Umbilical cord (tissue), 2 donors: Measurements from ENCODE around the gene PVALEF. TPM values are rescaled to one million over a fixed set of nuclear protein-coding genes. Genes with fewer than 3 reads are reported as not detected.

Experiments
- DNase-seq: peaks from one replicate; pipeline ENCODE4 v3.0.0-alpha.2; 2015; ENCODE audit warnings: low spot score
- total RNA-seq: library from RNA; depleted of rRNA; stranded (reverse); fragments of >200 nt; gene quantifications from one replicate; pipeline ENCODE4 v1.2.3, GENCODE V29; 2014; ENCODE audit warnings: low replicate concordance; ENCODE audit not compliant: insufficient read depth

The PVALEF gene
- not detected for total RNA-seq

DNA sequence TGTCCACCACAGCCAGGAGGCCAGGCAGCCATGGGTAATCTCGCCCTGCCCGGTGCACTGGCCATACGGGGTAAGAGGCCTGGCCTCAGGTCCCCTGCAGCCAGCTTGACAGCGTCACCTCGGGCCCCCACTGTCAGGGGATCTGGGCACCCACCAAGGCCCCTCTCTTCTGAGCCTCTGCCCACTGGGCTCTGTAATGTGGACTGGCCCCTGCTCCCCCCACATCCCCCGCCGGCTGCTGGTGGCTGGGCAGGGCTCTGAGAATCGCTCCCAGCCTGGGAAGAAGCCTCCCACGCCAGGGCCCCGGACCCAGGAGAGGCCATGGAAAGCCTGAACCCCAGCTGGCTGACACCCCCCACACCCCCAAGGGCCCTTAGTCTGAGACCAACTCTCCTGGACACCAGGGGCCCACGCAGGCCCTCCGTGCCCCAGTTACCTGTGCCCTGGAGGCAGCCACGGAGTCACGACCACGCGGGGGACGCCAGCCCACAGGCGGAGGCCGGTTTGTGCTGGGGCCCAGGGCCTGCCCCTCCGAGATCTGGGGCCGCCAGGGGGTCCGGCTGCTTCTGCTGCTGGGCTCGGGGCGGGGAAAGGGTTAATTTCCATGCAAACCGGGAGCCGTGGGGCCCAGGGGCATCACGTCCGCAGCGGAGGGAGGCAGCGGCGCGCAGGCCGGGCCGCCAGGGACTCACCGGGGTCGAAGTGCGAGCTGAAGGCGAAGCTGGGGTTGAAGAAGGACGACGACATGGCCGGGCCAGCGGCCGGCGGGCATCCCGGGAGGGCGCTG lies at the start of gene PVALEF:
Gene PVALEF, plus strand, starts transcription at position 262 of the 787 bp plus-strand sequence. CDS start 15,720 bp downstream, outside the sequence.
- DNase-seq = peak; percentile 33

- DNase-seq = peak; percentile 60
Measured at GRCh38 chr17:81115749-81116464, 49.4 kb upstream of the PVALEF start.

- no peak for DNase-seq
Measured at GRCh38 chr17:81116704-81117103, 48.6 kb upstream of the PVALEF start.

GRCh38 chr17:81117672-81118198 lies 47.6 kb upstream of the PVALEF start:
- DNase-seq = no peak

GRCh38 chr17:81118308-81119221 lies 46.7 kb upstream of the PVALEF start:
- DNase-seq = no peak

DNA sequence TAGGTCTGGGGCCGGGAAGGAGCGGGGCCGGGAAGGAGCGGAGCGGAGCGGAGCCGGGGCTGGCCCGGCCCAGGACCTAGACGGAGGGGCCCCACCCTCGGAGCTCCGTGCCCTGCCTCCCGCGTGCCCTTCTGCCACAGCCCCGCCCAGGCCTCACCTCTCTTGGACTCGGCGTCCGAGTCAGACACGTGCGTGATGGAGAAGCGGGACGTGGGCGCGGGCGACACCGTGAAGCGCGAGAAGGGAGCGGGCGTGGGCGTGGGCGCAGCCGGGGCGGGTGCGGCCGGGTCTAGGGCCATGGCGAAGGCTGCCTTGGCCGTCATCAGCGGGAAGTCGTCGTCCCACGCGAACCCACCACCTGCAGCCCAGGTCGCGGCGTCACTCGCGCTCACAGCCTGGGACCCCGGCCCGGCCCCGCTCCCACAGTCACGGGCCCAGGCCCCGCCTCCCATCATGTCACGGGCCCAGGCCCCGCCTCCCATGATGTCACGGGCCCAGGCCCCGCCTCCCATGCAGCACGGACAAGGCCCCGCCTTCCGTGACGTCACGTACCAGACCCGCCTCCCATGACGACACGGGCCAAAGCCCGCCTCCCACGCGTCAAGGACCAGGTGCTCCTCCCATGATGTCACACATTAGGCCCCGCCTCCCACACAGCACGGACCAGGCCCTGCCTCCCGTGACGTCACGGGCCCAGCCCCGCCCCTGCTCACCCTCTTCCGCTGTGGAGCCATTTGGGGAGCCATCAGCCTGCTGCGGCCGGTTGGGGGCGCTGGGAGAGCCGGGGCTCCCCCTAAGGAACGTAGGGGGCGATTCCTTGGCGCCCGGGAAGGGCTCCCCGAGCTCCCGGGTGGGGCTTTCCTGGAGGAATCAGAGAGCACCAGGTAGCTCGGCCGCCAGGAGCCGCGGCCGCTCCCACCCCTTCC lies 45.8 kb upstream of the PVALEF start:
- DNase-seq = peak; percentile 80

DNA sequence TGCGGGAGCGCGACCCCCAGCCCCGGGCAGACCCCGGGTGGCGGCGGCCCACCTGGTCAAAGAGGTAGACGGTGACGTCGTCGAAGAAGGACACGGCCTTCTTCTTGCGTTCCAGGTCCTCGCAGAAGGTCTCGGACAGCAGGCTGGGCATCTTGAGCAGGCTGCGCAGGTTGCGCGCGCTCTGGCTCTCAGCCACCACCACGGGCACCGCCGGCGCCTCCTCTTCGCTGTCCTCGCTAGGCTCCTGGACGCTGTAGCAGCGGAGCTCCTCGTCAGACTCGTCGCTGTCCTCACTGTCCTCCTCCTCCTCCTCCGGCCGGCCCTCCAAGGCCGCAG lies 45.2 kb upstream of the PVALEF start:
- no peak for DNase-seq

DNA sequence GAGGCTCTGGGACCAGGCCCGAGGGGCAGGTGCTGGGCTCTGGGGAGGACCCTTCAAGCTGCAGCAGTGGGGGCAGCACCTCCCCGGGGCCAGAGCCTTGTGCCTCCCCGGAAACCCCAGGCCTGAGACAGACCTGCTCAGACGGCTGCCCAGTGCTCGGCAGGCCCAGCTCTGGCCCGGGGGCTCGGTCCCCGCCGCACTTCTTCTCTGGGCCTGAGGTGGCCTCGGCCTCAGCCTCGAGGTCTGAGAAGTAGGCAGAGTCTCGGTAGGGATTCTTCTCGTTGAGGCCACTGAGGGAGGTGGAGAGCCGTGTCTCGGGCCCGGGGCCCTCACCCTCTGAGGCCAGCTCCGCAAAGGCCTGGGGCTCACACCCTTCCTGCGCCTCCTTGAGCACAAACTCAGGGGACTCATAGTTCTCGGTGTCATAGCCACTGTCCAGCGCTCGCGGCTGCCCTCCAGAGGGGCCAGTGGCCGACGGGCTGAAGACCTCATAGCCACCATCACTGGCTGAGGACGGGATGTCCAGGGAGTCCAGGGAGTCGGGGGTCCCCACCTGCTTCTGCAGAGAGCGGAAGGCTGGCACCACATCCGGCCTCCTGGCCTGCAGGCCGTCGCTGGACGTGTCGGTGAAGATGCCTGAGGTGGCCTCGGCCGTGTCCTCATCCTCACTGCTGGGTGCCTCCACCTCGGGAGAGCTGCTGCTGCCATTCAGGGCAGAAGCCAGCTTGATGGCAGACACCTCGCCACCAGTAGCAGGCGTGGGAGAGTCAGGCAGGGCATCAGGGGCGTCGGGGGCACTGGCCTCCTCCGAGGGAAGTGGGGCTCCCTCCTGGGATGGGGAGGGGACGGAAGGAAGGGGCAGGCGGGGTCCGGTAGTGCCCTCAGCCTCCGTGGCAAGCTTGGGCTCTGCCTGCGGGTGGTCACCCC lies 44.3 kb upstream of the PVALEF start:
- DNase-seq = no peak

- no peak for DNase-seq
Measured at GRCh38 chr17:81121841-81122733, 43.2 kb upstream of the PVALEF start.

GRCh38 chr17:81123052-81124048 lies 42.0 kb upstream of the PVALEF start:
- DNase-seq = no peak

GRCh38 chr17:81124377-81124776 lies 40.9 kb upstream of the PVALEF start:
- no peak for DNase-seq

- DNase-seq = no peak
Measured at GRCh38 chr17:81125573-81126081, 39.7 kb upstream of the PVALEF start.

- no peak for DNase-seq
Measured at GRCh38 chr17:81126281-81127132, 38.8 kb upstream of the PVALEF start.

- no peak for DNase-seq
Measured at GRCh38 chr17:81127133-81127455, 38.2 kb upstream of the PVALEF start.

DNA sequence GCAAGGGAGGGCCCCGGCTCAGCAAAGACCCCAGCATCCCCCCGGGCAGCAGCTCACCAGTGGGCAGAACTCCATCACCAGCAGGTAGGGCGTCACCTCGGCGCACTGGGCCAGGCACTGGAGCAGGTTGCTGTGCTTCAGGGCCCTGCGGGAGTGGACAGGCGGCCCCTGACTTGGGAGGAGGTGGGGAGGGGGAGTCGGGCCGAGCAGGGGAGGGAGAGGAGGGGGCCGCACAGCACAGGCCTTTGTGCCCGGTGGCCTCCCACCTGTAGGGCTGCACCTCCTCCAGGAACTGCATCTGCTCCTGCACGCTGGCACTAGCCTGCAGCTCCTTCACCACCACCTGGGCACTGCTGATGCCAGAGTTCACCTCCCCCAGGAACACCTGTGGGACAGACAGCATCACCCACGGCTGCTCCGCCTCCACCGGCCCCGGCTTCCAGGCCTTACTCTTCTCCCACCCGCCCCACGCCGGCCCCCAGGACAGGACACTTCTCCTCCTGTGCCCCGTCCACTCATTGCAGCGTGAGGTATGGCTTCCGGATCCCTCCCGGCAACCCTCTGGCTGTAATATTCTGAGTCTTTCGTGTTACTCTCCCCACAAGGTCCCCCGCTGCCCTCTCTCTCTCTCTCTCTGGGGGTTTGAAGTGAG lies 37.7 kb upstream of the PVALEF start:
- DNase-seq = no peak

DNA sequence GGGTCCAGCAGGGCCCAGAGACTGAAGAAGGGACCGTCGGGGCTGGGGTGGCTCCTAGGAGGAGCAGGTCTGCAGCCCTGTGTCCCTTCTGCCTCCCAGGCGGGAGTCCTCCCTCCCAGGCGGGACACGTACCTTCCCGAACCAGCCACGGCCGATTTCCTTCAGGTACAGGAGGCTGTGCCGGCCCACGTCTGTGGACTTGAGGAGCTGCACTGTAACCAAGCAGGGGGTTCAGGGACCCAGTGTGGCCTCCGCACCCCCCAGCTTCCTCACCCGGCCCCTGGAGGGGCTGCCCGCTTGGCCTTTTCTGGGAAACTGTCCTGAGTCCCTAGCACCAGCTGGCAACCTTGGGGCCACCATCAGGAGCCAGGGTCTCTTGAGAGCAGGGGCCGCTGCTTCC lies 37.0 kb upstream of the PVALEF start:
- DNase-seq = no peak
